ENCODE results near the gene CORT. TPM values are rescaled to one million over a fixed set of nuclear protein-coding genes. Genes with fewer than 3 reads are reported as not detected.
"Not testable (repeated sequence)": the region's sequence is repeated elsewhere in the genome, so short reads cannot be mapped to it uniquely, and the experiment has no call there.

CORT gene
- total RNA-seq, 2 experiments from 2014 or later, result 0.50 TPM; not detected in 1

- Mint-ChIP-seq H3K9me3 (no peaks in the 10 kb centered on the region), H3K27ac (no peak overlapping the region), H3K4me3 (no peak overlapping the region), H3K36me3 (ENCODE audit: low read depth) (no peaks in the 10 kb centered on the region), H3K4me1 (no peaks in the 10 kb centered on the region), H3K27me3 (no peaks in the 10 kb centered on the region)
- DNase-seq, result no peak
- ChIA-PET CTCF (interaction anchor here (0.7 to 2.3 kb wide), 4 partner anchors 14 to 940 kb away, joined by 4 to 9 read pairs (median 4); partner anchors contain the start of gene CENPS), POLR2A (interaction anchor here (1.1 kb wide), 1 partner anchor 14 kb away, joined by 6 read pairs; the partner anchor contains the start of gene CENPS)
These were observed 5.6 kb upstream of the CORT start for GRCh38 chr1:10444248-10444647.

- H3K36me3 Mint-ChIP-seq (ENCODE audit: low read depth), result no peaks in the 10 kb centered on the region
These were observed 4.9 kb upstream of the CORT start for GRCh38 chr1:10444795-10445397.

GRCh38 chr1:10446790-10447422, 2.9 kb upstream of the CORT start:
- Mint-ChIP-seq H3K4me3 (no peak overlapping the region), H3K4me1 (no peaks in the 10 kb centered on the region), H3K27ac (peak overlapping the region; percentile 47), H3K36me3 (ENCODE audit: low read depth) (no peaks in the 10 kb centered on the region), H3K9me3 (no peaks in the 10 kb centered on the region), H3K27me3 (no peaks in the 10 kb centered on the region)
- ChIA-PET POLR2A (no interaction called here), CTCF (no interaction called here)
- DNase-seq, result no peak

More at GRCh38 chr1:10444795-10445397, 4.9 kb upstream of the CORT start:
- Mint-ChIP-seq H3K27ac (peak overlapping the region; percentile 58), H3K4me1 (no peaks in the 10 kb centered on the region), H3K27me3 (no peaks in the 10 kb centered on the region), H3K9me3 (no peaks in the 10 kb centered on the region), H3K4me3 (no peak overlapping the region)
- ChIA-PET POLR2A (interaction anchor here (1.1 kb wide), 1 partner anchor 15 kb away, joined by 6 read pairs; the partner anchor contains the start of gene CENPS), CTCF (interaction anchor here (1.0 to 2.3 kb wide), 3 partner anchors 14 to 49 kb away, joined by 4 to 9 read pairs (median 4); partner anchors contain the start of gene CENPS)
- DNase-seq, result no peak

- no peaks in the 10 kb centered on the region for H3K27me3 Mint-ChIP-seq
- H3K9me3 Mint-ChIP-seq, result no peaks in the 10 kb centered on the region
- no peak for DNase-seq
- peaks cover 4% of the 10 kb centered on the region for H3K36me3 Mint-ChIP-seq (ENCODE audit: low read depth)
- H3K4me1 Mint-ChIP-seq, result no peaks in the 10 kb centered on the region
- no peak overlapping the region for H3K4me3 Mint-ChIP-seq
- H3K27ac Mint-ChIP-seq, result no peak overlapping the region
- POLR2A ChIA-PET, result interaction anchor here (1.1 to 1.5 kb wide), 2 partner anchors 19 to 21 kb away, joined by 3 to 4 read pairs; no protein-coding TSS in a partner anchor
- CTCF ChIA-PET, result interaction anchor here (1.3 kb wide), 1 partner anchor 44 kb away, joined by 4 read pairs; no protein-coding TSS in a partner anchor
These were observed 454 bp downstream of the CORT start for GRCh38 chr1:10450156-10450814.

GRCh38 chr1:10450836-10451235, 1.0 kb downstream of the CORT start:
- DNase-seq, result no peak
- H3K27me3 Mint-ChIP-seq, result no peaks in the 10 kb centered on the region
- no peaks in the 10 kb centered on the region for H3K4me1 Mint-ChIP-seq
- peaks cover 4% of the 10 kb centered on the region for H3K36me3 Mint-ChIP-seq (ENCODE audit: low read depth)
- ChIA-PET CTCF (no interaction called here), POLR2A (interaction anchor here (1.5 kb wide), 1 partner anchor 20 kb away, joined by 4 read pairs; no protein-coding TSS in a partner anchor)
- H3K27ac Mint-ChIP-seq, result no peak overlapping the region
- H3K9me3 Mint-ChIP-seq, result no peaks in the 10 kb centered on the region
- no peak overlapping the region for H3K4me3 Mint-ChIP-seq

- ChIA-PET POLR2A (no interaction called here), CTCF (interaction anchor here (1.3 kb wide), 1 partner anchor 21 kb away, joined by 4 read pairs; the partner anchor contains the start of gene CENPS)
- H3K36me3 Mint-ChIP-seq (ENCODE audit: low read depth), result peaks cover 6% of the 10 kb centered on the region
These were observed 1.5 kb downstream of the CORT start for GRCh38 chr1:10451287-10451686.

GRCh38 chr1:10456048-10456447, 6.2 kb downstream of the CORT start:
- POLR2A ChIA-PET, result no interaction called here

More at GRCh38 chr1:10451287-10451686, 1.5 kb downstream of the CORT start:
- Mint-ChIP-seq H3K9me3 (no peaks in the 10 kb centered on the region), H3K27me3 (no peaks in the 10 kb centered on the region), H3K27ac (no peak overlapping the region), H3K4me3 (no peak overlapping the region), H3K4me1 (no peaks in the 10 kb centered on the region)
- no peak for DNase-seq

GRCh38 chr1:10456661-10457060, 6.8 kb downstream of the CORT start:
- Mint-ChIP-seq H3K27ac (no peak overlapping the region), H3K27me3 (no peaks in the 10 kb centered on the region), H3K4me3 (no peak overlapping the region), H3K36me3 (ENCODE audit: low read depth) (peaks cover 24% of the 10 kb centered on the region), H3K9me3 (no peaks in the 10 kb centered on the region), H3K4me1 (peaks cover 12% of the 10 kb centered on the region)
- ChIA-PET CTCF (interaction anchor here (0.6 to 2.4 kb wide), 3 partner anchors 26 to 69 kb away, joined by 8 to 10 read pairs (median 8); partner anchors contain the start of gene CENPS), POLR2A (no interaction called here)
- DNase-seq, result no peak

More at GRCh38 chr1:10456048-10456447, 6.2 kb downstream of the CORT start:
- no peak overlapping the region for H3K4me3 Mint-ChIP-seq
- peaks cover 18% of the 10 kb centered on the region for H3K36me3 Mint-ChIP-seq (ENCODE audit: low read depth)
- CTCF ChIA-PET, result interaction anchor here (0.6 to 2.4 kb wide), 3 partner anchors 26 to 79 kb away, joined by 3 to 10 read pairs (median 8); partner anchors contain the start of gene CENPS
- no peak overlapping the region for H3K27ac Mint-ChIP-seq
- H3K27me3 Mint-ChIP-seq, result no peaks in the 10 kb centered on the region
- DNase-seq, result no peak
- no peaks in the 10 kb centered on the region for H3K9me3 Mint-ChIP-seq
- peaks cover 12% of the 10 kb centered on the region for H3K4me1 Mint-ChIP-seq

- Mint-ChIP-seq H3K4me1 (peaks cover 12% of the 10 kb centered on the region), H3K36me3 (ENCODE audit: low read depth) (peaks cover 28% of the 10 kb centered on the region)
- POLR2A ChIA-PET, result interaction anchor here (1.1 kb wide), 2 partner anchors 10 to 27 kb away, joined by 3 to 5 read pairs; partner anchors contain the start of gene CENPS
- not testable (repeated sequence) for H3K4me3 Mint-ChIP-seq, DNase-seq, H3K27ac Mint-ChIP-seq, H3K27me3 Mint-ChIP-seq, H3K9me3 Mint-ChIP-seq
- CTCF ChIA-PET, result interaction anchor here (0.6 to 2.4 kb wide), 3 partner anchors 27 to 66 kb away, joined by 4 to 10 read pairs (median 8); partner anchors contain the start of gene CENPS
These were observed 7.6 kb downstream of the CORT start for GRCh38 chr1:10457462-10457861.

- Mint-ChIP-seq H3K4me3 (no peak overlapping the region), H3K4me1 (peaks cover 12% of the 10 kb centered on the region), H3K27me3 (no peaks in the 10 kb centered on the region), H3K9me3 (no peaks in the 10 kb centered on the region), H3K27ac (no peak overlapping the region), H3K36me3 (ENCODE audit: low read depth) (peaks cover 33% of the 10 kb centered on the region)
- POLR2A ChIA-PET, result interaction anchor here (1.1 kb wide), 2 partner anchors 10 to 27 kb away, joined by 3 to 5 read pairs; partner anchors contain the start of gene CENPS
- CTCF ChIA-PET, result interaction anchor here (0.6 to 2.4 kb wide), 3 partner anchors 27 to 67 kb away, joined by 4 to 10 read pairs (median 8); partner anchors contain the start of gene CENPS
- no peak for DNase-seq
These were observed 8.0 kb downstream of the CORT start for GRCh38 chr1:10457875-10458274.

GRCh38 chr1:10459184-10459583, 9.4 kb downstream of the CORT start:
- Mint-ChIP-seq H3K9me3 (no peaks in the 10 kb centered on the region), H3K27me3 (no peaks in the 10 kb centered on the region), H3K4me3 (no peak overlapping the region), H3K4me1 (peaks cover 12% of the 10 kb centered on the region), H3K27ac (no peak overlapping the region), H3K36me3 (ENCODE audit: low read depth) (peaks cover 39% of the 10 kb centered on the region)
- no peak for DNase-seq
- POLR2A ChIA-PET, result no interaction called here
- CTCF ChIA-PET, result interaction anchor here (0.7 kb wide), 1 partner anchor 14 kb away, joined by 4 read pairs; no protein-coding TSS in a partner anchor

GRCh38 chr1:10467078-10467477, 17.2 kb downstream of the CORT start:
- Mint-ChIP-seq H3K36me3 (ENCODE audit: low read depth) (peaks cover 36% of the 10 kb centered on the region), H3K27ac (no peak overlapping the region), H3K9me3 (no peaks in the 10 kb centered on the region), H3K4me3 (no peak overlapping the region), H3K4me1 (peaks cover 14% of the 10 kb centered on the region), H3K27me3 (no peaks in the 10 kb centered on the region)
- DNase-seq, result no peak
- CTCF ChIA-PET, result interaction anchor here (0.7 kb wide), 1 partner anchor 779 kb away, joined by 3 read pairs; no protein-coding TSS in a partner anchor
- POLR2A ChIA-PET, result interaction anchor here (0.8 kb wide), 1 partner anchor 9 kb away, joined by 3 read pairs; no protein-coding TSS in a partner anchor
